ENCODE results near the gene SH3RF1. TPM values are rescaled to one million over a fixed set of nuclear protein-coding genes. Genes with fewer than 3 reads are reported as not detected.

The SH3RF1 gene
- total RNA-seq, 1 donor from 2014 or later = 33.8 TPM

- H3K27me3 ChIP-seq = no peaks in the 10 kb centered on the region
- intact Hi-C loops (cut with DNase I) = no loop called here
- no peaks in the 10 kb centered on the region for H3K9me3 ChIP-seq
- no peak for DNase-seq
- ATAC-seq = no peak
- TF ChIP-seq CTCF (IDR thresholded peaks at IDR 0.05) = no peak
- no peak overlapping the region for H3K27ac ChIP-seq
- H3K4me1 ChIP-seq = peaks cover 77% of the 10 kb centered on the region
- no peaks in the 10 kb centered on the region for H3K36me3 ChIP-seq
- no peak overlapping the region for H3K4me3 ChIP-seq
Observed at GRCh38 chr4:169253113-169253671, 17.6 kb downstream of the SH3RF1 start.

GRCh38 chr4:169252339-169253112 lies 18.2 kb downstream of the SH3RF1 start:
- H3K4me3 ChIP-seq = no peak overlapping the region
- DNase-seq = no peak
- H3K9me3 ChIP-seq = no peaks in the 10 kb centered on the region
- peaks cover 73% of the 10 kb centered on the region for H3K4me1 ChIP-seq
- no peak for ATAC-seq
- no peak for TF ChIP-seq CTCF (IDR thresholded peaks at IDR 0.05)
- intact Hi-C loops (cut with DNase I) = no loop called here
- H3K27ac ChIP-seq = no peak overlapping the region
- H3K36me3 ChIP-seq = no peaks in the 10 kb centered on the region
- H3K27me3 ChIP-seq = no peaks in the 10 kb centered on the region

- Histone ChIP-seq H3K4me3 (no peak overlapping the region), H3K4me1 (peaks cover 63% of the 10 kb centered on the region), H3K36me3 (no peaks in the 10 kb centered on the region), H3K27me3 (no peaks in the 10 kb centered on the region), H3K9me3 (no peaks in the 10 kb centered on the region), H3K27ac (no peak overlapping the region)
- ATAC-seq = no peak
- DNase-seq = no peak
- TF ChIP-seq CTCF (IDR thresholded peaks at IDR 0.05) = no peak
- intact Hi-C loops (cut with DNase I) = no loop called here
Observed at GRCh38 chr4:169251291-169252235, 19.2 kb downstream of the SH3RF1 start.

GRCh38 chr4:169250796-169251195 lies 20.0 kb downstream of the SH3RF1 start:
- TF ChIP-seq CTCF (IDR thresholded peaks at IDR 0.05) = no peak
- Histone ChIP-seq H3K9me3 (no peaks in the 10 kb centered on the region), H3K4me3 (no peak overlapping the region), H3K27me3 (no peaks in the 10 kb centered on the region), H3K4me1 (peaks cover 57% of the 10 kb centered on the region), H3K27ac (no peak overlapping the region), H3K36me3 (no peaks in the 10 kb centered on the region)
- ATAC-seq (no peak), DNase-seq (no peak)
- intact Hi-C loops (cut with DNase I) = no loop called here

GRCh38 chr4:169249999-169250398 lies 20.8 kb downstream of the SH3RF1 start:
- intact Hi-C loops (cut with DNase I) = no loop called here
- no peaks in the 10 kb centered on the region for H3K36me3 ChIP-seq
- ATAC-seq (no peak), DNase-seq (no peak)
- no peak for TF ChIP-seq CTCF (IDR thresholded peaks at IDR 0.05)
- H3K27ac ChIP-seq = no peak overlapping the region
- H3K4me1 ChIP-seq = peaks cover 52% of the 10 kb centered on the region
- no peak overlapping the region for H3K4me3 ChIP-seq
- no peaks in the 10 kb centered on the region for H3K9me3 ChIP-seq
- H3K27me3 ChIP-seq = no peaks in the 10 kb centered on the region

Measured in upper lobe of right lung (tissue), 1 donor.